RWPE1 (cell line): ENCODE results near the gene DNMBP.

Experiments used
- CTCF ChIA-PET: fragments of 350-600 bp; sonication (Branson Sonifier 250); formaldehyde crosslinking; extraction: SDS; loops from one replicate; lab custom pipeline; 2021; lab: Yijun Ruan, JAX
- POLR2A ChIA-PET: fragments of 400-600 bp; formaldehyde crosslinking; extraction: SDS; loops from one replicate; lab custom pipeline; 2020; ENCODE audit warnings: antibody characterized with exemption; ENCODE audit not compliant: low non-redundant PET; lab: Yijun Ruan, JAX
- DNase-seq: peaks from one replicate; pipeline ENCODE4 v3.0.0; 2012; ENCODE audit warnings: low spot score
- H3K27ac ChIP-seq: fragments of 450-650 bp; 2 replicates; pipeline ENCODE4 v1.5.1; 2017
- TF ChIP-seq, protein P1 (sequence below): fragments of 450-650 bp; conservative IDR thresholded peaks from 2 replicates; pipeline ENCODE4 v1.5.1; 2017; ENCODE audit warnings: low read depth, mild to moderate bottlenecking

Gene DNMBP

GRCh38 chr10:100027416-100027815 is 17.7 kb upstream of the DNMBP start:
- no peak for DNase-seq
- TF ChIP-seq, protein P1, sequence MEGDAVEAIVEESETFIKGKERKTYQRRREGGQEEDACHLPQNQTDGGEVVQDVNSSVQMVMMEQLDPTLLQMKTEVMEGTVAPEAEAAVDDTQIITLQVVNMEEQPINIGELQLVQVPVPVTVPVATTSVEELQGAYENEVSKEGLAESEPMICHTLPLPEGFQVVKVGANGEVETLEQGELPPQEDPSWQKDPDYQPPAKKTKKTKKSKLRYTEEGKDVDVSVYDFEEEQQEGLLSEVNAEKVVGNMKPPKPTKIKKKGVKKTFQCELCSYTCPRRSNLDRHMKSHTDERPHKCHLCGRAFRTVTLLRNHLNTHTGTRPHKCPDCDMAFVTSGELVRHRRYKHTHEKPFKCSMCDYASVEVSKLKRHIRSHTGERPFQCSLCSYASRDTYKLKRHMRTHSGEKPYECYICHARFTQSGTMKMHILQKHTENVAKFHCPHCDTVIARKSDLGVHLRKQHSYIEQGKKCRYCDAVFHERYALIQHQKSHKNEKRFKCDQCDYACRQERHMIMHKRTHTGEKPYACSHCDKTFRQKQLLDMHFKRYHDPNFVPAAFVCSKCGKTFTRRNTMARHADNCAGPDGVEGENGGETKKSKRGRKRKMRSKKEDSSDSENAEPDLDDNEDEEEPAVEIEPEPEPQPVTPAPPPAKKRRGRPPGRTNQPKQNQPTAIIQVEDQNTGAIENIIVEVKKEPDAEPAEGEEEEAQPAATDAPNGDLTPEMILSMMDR: no peak
- ChIA-PET CTCF (interaction anchor here (0.9 kb wide), 1 partner anchor 17 kb away, joined by 3 read pairs; the partner anchor contains the start of gene DNMBP), POLR2A (no interaction called here)
- H3K27ac ChIP-seq: no peak overlapping the region

GRCh38 chr10:100025576-100025975 is 15.8 kb upstream of the DNMBP start:
- ChIA-PET CTCF (interaction anchor here (0.5 to 1.0 kb wide), 3 partner anchors 16 to 1596 kb away, joined by 3 to 8 read pairs (median 4); partner anchors contain the start of gene DNMBP), POLR2A (no interaction called here)
- H3K27ac ChIP-seq: no peak overlapping the region
- TF ChIP-seq, protein P1: no peak
- DNase-seq: no peak

DNA sequence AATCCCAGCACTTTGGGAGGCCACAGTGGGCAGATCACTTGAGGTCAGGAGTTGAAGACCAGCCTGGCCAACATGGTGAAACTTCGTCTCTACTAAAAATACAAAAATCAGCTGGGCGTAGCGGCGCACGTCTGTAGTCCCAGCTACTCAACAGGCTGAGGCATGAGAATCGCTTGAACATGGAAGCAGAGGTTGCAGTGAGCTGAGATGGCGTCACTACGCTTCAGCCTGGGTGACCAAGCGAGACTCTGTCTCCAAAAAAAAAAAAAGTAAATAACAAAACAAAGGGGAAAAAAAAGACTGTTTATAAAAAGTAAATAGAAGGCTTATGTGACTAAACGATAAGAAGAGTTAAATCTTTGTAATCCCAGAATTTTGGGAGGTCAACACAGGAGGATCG is 15.0 kb upstream of the DNMBP start:
- ChIA-PET CTCF (interaction anchor here (0.7 to 1.0 kb wide), 2 partner anchors 15 to 236 kb away, joined by 3 to 8 read pairs; partner anchors contain the start of gene DNMBP), POLR2A (no interaction called here)
- TF ChIP-seq, protein P1: no peak
- no peak overlapping the region for H3K27ac ChIP-seq
- DNase-seq: no peak

DNA sequence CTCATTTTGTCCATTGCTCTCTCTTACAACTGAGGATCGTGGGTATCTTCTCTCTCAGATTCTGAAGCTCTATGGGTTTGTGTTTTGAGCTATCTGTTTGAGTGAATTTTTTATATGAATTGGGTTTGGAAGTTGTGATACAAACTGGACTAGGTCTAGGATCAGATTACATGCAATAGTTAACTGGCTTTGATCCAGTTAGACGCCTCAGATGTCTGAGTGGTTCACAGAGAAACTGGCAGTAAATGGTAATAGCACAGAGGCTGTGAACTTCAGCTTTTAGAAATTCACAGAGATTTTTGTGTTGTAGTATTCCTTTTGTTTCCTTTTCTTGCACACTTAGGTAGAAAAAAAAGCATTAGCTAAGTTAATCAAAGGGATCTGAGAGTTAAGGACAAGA is 12.7 kb upstream of the DNMBP start:
- ChIA-PET POLR2A (no interaction called here), CTCF (interaction anchor here (0.6 to 2.0 kb wide), 3 partner anchors 13 to 43 kb away, joined by 3 to 6 read pairs (median 3); partner anchors contain the start of gene DNMBP)
- H3K27ac ChIP-seq: no peak overlapping the region
- TF ChIP-seq, protein P1: no peak
- DNase-seq: no peak

DNA sequence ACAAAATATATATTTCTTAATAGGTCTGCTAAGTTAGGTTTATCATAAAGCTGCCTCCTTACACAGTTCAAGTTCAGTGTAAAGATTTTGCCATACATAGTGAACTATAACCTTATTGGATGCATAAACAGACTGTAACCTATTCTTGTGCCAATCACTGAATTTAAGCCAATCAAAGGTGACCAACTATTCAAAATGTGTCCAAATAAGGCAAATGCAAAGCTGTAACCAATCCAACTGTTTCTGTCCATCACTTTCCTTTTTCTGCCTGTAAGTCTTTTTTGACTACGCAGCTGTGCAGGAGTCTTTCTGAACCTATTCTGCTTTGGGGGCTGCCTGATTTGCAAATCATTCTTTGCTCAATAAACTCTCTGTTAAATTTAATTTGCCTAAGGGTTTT is 11.6 kb upstream of the DNMBP start:
- no peak overlapping the region for H3K27ac ChIP-seq
- TF ChIP-seq, protein P1: no peak
- DNase-seq: no peak
- POLR2A ChIA-PET: no interaction called here
- CTCF ChIA-PET: interaction anchor here (0.6 to 1.1 kb wide), 2 partner anchors 12 to 187 kb away, joined by 3 to 4 read pairs; partner anchors contain the start of gene DNMBP

GRCh38 chr10:100020886-100021253 is 11.1 kb upstream of the DNMBP start:
- no peak overlapping the region for H3K27ac ChIP-seq
- CTCF ChIA-PET: interaction anchor here (0.6 to 1.1 kb wide), 2 partner anchors 11 to 186 kb away, joined by 3 to 4 read pairs; partner anchors contain the start of gene DNMBP
- TF ChIP-seq, protein P1: no peak
- POLR2A ChIA-PET: no interaction called here
- no peak for DNase-seq
